Daoy (cell line): ENCODE measurements around the gene IL36RN. TPM values are rescaled to one million over a fixed set of nuclear protein-coding genes. Genes with fewer than 3 reads are reported as not detected.

ENCODE experiments used
- DNase-seq: peaks from one replicate; pipeline ENCODE4 v3.0.0-alpha.2; 2015; ENCODE audit warnings: low read depth
- total RNA-seq: library from RNA; depleted of rRNA; stranded (reverse); fragments of >200 nt; shearing (Covaris generic); gene quantifications from 2 replicates; pipeline ENCODE4 v1.2.3, GENCODE V29; 2014; rRNA removed

Gene IL36RN
- not detected in 2 replicates for total RNA-seq

DNA sequence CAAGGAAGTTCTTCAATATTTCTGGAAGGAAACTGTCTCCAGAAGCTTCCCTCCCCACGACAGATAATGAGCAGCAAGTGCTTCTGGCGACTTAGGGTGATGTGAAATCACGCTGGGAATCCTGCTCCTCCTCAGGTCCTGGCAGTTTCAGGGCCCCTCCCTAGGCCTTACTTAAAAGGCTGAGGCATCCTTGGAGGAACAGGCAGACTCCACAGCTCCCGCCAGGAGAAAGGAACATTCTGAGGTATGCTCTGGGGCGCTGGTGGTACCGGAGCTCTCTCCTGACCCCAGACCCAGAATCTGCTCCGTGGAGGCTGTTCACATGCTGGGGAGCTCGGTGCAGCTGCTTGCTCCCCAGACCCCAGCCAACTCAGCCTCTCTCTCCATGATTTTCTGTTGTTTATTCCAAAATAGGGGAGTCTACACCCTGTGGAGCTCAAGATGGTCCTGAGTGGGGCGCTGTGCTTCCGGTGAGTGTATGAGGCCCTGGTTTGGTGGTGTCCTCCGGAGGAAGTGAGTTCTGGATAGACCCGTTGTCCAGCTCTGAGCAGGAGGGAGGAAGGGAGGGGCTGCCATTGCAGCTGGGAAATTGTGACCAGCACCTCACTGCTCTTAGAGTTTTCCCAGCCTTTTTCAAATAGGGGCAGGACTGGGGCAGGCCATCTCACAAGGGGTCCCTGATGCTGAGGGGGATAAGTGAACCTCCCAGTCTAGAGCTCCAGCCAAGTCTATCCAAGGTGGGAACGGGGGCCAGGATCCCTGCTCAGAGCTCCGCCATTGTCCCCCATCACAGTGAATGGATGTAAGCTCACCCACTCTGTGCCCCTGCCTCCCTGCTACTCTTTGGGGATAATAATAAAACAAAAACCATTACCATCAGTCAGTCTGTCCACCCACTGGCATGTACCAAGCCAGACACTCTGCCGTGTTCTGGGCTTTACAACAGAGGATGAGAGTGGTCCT is at the start of gene IL36RN:
Gene IL36RN, plus strand, starts transcription at position 201 of the 963 bp plus-strand sequence. Its CDS starts 241 bp downstream, at position 442.
- DNase-seq = no peak

DNA sequence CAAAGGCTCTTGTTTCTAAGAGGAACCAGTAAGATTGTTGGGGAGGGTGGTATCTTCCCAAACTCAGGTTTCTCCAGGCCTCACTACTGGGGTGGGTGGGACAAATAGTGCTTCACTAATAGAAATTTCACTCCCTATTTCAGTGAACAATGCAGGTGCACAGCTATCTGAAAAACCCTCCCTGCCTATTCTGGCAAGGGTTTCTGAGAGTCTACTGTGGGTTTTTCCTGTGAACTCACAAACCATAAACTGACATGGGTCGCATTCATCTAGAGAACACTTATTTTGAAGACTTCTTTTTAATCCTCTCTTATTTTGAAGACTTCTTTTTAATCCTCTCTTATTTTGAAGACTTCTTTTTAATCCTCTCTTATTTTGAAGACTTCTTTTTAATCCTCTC is 49.4 kb upstream of the IL36RN start:
- no peak for DNase-seq

- DNase-seq = peak; percentile 8
Observed at GRCh38 chr2:113010088-113010487, 48.9 kb upstream of the IL36RN start.

DNA sequence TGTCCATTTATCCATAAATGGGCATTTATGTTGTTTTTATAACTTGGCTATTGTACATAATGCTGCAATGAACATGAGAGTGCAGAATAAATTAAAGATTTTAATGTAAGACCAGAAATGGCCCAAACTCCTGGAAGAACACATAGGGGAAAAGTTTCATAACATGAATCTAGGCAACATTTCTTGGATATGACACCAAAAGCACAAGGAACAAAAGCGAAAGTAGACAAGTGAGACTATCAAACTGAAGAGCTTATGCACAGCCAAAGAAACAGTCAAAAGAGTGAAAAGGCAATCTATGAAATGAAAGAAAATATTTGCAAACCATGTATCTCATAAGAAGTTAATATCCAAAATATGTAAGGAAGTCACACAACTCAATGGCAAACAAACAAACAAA is 47.9 kb upstream of the IL36RN start:
- DNase-seq = no peak

GRCh38 chr2:113012436-113013335 is 46.3 kb upstream of the IL36RN start:
- peak; percentile 72 for DNase-seq

- DNase-seq = no peak
Observed at GRCh38 chr2:113013336-113013661, 45.7 kb upstream of the IL36RN start.

DNA sequence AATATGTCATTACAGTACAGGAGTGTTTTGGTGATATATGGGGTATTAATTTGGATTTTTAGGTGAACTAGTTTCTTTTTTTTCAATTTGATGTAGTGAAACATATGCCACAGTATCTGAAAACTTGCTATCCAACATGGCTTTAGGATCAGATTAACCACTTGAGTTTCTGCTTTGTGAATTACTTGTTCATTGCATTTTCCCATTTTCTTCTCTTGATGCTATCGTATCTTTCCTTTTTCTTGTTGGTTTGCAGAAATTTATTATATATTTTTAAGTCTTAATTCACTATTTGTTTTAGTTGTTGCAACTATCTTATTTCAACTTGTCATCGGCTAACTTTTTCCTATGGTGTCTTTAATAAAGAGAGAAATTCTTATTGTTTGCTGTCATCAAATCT is 44.9 kb upstream of the IL36RN start:
- DNase-seq = no peak

DNA sequence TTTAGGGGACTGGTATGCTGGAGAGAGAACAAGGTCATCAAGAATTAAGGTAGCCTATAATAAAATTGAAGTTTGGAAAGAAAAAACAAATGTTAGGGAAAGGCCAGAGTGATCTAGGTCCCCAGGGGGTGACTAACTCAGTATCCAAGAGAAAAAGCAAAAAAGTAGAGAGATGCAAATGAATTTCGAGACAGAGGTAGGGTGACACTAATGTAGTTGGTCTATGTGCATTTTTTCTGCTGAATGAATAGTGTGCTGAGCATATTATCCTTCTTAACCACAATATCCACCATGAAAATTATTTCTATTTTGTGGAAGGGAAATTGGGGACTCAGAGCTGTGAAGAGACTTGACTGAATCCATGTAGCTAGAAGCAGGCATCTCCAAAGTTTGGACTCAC is 44.0 kb upstream of the IL36RN start:
- no peak for DNase-seq

GRCh38 chr2:113015655-113016054 is 43.3 kb upstream of the IL36RN start:
- DNase-seq = no peak

DNA sequence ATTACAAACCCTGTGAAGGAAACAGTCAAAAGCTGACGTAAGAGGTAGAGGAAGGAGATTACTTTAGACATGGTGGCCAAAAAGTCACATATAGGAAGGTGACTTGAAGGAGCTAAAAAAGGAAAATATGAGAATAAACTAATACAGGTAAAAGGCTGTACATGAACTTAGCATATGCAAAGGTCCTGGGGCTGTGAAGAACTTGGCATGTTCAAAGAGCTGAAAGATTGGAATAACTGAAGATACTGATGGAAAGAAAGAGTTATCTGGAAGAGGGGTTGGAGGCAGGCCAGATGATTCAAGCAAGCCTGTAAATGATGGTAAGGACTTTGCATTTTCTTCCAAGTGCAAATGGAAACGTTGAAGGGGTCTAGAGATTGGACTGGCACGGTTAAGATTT is 40.5 kb upstream of the IL36RN start:
- DNase-seq = no peak

GRCh38 chr2:113021312-113021711 is 37.7 kb upstream of the IL36RN start:
- no peak for DNase-seq

DNA sequence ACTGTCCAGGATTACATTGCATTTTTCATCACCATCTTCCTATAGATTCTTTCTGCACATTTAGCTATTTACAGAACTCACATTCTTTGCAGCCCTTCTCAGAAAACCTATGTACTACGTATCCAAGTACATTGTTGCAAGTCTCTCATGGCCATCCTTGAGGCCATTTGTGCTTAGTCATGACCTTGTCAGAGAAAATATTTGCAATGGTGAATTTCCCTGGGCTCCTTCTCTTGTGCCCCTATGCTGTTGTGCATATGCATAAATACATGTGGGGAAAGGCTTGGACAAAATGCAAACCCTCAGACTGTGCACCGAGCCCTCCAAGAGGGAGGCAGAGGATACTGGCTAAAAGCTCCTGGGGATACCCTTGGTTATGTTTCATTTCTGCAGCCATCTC is 34.2 kb upstream of the IL36RN start:
- DNase-seq = no peak

GRCh38 chr2:113025737-113026136 is 33.3 kb upstream of the IL36RN start:
- no peak for DNase-seq

GRCh38 chr2:113027691-113028090 is 31.3 kb upstream of the IL36RN start:
- no peak for DNase-seq

GRCh38 chr2:113028112-113028511 is 30.9 kb upstream of the IL36RN start:
- DNase-seq = no peak

DNA sequence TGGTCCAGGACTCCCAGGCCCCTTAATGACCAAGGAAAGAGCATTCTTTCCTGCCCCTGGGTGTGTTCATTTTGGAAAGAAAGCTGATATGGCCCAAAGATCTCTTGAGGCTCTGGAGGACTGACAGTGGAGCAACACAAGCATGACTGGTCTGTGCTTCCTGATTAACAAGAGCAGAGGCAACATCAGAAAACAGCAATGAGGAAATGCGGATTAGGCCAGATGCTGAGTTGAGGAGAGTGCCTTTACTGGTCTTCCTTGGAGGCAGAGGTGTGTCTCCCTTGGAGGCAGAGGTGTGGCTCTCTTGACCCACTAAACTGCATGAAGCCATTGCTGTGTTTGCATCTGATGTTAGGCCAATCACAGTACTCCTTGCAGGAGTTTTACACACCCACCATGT is 26.3 kb upstream of the IL36RN start:
- DNase-seq = no peak

DNA sequence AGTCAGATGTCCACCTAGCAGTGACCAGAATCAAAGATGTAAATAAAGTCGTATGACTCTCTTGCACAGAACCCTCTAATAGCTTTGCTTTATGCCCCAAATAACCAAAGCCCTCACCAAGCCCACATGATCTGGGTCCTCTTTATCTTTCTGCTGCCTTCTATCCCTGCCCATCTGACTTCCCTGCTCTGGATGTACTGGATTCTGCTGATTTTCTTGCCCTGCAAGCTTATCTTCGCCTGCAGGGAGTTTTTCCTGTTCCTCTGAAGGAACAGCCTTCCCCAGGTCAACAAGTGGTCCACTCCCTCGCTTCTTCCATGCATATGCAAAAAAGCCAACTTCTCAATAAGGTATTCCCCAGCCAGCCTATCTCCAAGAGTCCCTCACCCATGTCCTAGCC is 25.0 kb upstream of the IL36RN start:
- no peak for DNase-seq

DNA sequence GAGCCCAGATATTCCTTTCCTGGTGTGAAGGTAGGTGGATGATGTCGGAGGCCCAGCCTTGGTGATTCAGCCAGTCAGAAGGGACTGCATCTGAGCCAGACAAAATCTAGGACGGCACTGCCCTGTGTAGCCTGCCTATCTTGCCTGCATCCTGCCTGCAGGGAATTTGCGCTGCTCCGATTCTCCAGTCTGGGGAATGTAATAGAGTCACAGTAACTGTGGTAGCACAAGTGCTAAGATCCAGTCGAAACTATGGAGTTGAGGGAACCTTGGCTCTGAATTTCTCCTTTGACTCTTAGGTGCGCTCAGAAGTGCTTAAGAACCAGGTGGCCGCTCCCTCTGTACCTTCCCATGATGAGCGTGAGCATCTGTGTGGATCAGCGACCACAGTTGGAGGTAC is 22.2 kb upstream of the IL36RN start:
- DNase-seq = no peak

DNA sequence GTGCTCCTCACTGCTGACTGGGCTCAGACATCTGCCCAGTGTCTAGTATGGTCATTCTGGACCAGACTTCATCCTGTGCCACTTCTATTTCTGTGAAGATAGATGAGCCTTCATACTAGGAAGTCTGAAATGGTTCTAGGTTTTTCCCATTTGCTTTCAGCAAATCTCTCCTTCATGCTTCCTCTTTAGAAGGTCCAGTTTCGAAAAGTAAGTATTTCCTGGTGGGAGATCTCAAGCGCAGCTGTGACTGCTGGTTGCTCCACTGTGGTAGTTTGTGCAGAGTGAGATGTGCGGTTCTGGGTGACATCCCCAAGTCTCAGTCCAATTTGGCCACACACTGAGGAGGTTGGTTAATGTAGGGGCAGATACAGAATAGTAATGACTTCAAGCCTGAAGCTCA is 20.7 kb upstream of the IL36RN start:
- DNase-seq = no peak

DNA sequence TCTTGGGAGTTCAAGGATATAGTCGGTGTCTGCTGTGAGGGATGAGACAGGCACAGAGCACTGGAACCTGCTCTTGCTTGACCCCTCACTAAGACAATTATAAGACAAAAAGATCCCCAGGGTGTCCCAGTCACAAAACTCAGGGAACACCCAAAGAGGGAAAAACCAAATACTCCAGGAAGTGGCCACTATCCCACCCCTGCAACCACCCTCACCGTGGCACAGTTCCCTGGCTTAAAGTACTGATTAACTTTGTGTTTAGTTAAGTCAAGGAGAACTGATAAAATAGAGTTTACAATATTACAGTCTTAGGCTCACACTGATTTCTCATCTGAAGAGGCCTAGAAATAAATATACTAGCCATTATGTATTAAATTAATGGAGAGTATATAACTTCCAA is 19.8 kb upstream of the IL36RN start:
- DNase-seq = no peak

DNA sequence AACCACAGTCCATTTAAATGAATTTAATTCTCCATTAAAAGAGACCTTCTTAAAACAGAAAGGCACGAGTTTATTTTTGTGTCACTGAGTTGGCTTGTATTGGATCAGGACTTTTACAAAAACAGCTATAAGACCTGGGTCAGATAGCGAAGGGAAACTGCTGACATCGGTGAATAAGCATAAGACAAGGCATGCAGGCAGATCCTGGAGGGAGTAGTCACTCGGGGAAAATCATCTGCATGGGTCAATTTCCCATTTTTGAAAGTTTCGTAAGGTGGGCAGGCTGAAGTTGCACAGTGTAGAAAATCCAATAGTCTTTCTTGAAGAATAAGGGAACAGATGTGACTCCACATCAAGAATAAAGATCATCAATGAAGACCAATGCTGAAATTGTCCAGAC is 19.3 kb upstream of the IL36RN start:
- no peak for DNase-seq

DNA sequence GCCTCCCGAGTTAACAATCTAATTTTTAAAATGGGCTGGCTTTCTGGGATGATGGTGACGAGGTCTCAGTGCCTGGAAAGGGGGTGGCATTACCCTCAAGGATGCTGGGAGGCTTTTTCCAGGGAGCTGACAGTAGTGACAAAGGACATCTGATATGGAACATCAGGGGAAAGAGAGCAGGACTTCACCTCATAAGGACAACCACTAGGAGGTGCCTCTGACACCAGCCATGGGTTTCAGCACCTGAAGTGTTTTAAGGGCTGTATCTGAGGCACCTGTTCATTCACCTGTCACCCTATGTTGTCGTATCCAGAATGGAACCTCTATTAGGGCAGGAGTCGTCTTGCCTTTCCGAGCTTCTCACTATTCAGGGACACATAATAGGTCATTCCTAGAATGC is 17.1 kb upstream of the IL36RN start:
- no peak for DNase-seq

- DNase-seq = no peak
Observed at GRCh38 chr2:113046465-113046864, 12.5 kb upstream of the IL36RN start.
